Caco-2 (cell line): ENCODE results near the gene RPE. TPM values are rescaled to one million over a fixed set of nuclear protein-coding genes. Genes with fewer than 3 reads are reported as not detected.

Source experiments
- BruUV-seq: library from RNA; stranded (reverse); fragments of 400-500 nt; replicated peaks from 2 replicates; lab custom pipeline; 2021; lab: Mats Ljungman, UMichigan
- CTCF ChIA-PET: fragments of 300-600 bp; sonication (Branson Sonifier 250); formaldehyde crosslinking; loops from one replicate; lab custom pipeline; 2022; ENCODE audit warnings: antibody characterized with exemption; lab: Charles Lee
- POLR2A ChIA-PET: fragments of 300-600 bp; sonication (Branson Sonifier 250); formaldehyde crosslinking; loops from one replicate; lab custom pipeline; 2022; ENCODE audit warnings: antibody characterized with exemption; lab: Charles Lee
- DNase-seq, 2 experiments: peaks; one replicate each; pipeline versions ENCODE4 v3.0.0 to v3.0.0-alpha.2; 2020 to 2022
- H3K27me3 ChIP-seq: replicated peaks from 2 replicates; pipeline ENCODE4 v1.6.0; 2011; ENCODE audit warnings: low read length; ENCODE audit not compliant: control insufficient read depth, insufficient read depth
- H3K36me3 ChIP-seq: 2 replicates; pipeline ENCODE4 v1.5.1; 2011; ENCODE audit warnings: low read length; ENCODE audit not compliant: control insufficient read depth, insufficient read depth
- H3K4me1 ChIP-seq: fragments of 250-450 bp; sonication (Bioruptor Pico); 2 replicates; pipeline ENCODE4 v1.5.1; 2020; ENCODE audit warnings: mild to moderate bottlenecking
- H3K4me3 ChIP-seq: 2 replicates; pipeline ENCODE4 v1.5.1; 2011; ENCODE audit warnings: low read depth, mild to moderate bottlenecking, control low read depth, low read length
- H3K9me3 ChIP-seq: fragments of 250-450 bp; sonication (Bioruptor Pico); 2 replicates; pipeline ENCODE4 v1.5.1; 2020; ENCODE audit warnings: mild to moderate bottlenecking, moderate library complexity
- H3K27ac Mint-ChIP-seq: one replicate; pipeline ENCODE4 v1.8.0; 2022; ENCODE audit warnings: mixed read lengths; ENCODE audit not compliant: unreplicated experiment
- H3K27me3 Mint-ChIP-seq: one replicate; pipeline ENCODE4 v1.8.0; 2022; ENCODE audit warnings: mixed read lengths; ENCODE audit not compliant: insufficient read depth, unreplicated experiment
- H3K36me3 Mint-ChIP-seq: one replicate; pipeline ENCODE4 v1.8.0; 2022; ENCODE audit warnings: mild to moderate bottlenecking, mixed read lengths; ENCODE audit not compliant: insufficient read depth, unreplicated experiment
- H3K4me1 Mint-ChIP-seq: one replicate; pipeline ENCODE4 v1.8.0; 2022; ENCODE audit warnings: low read depth, mixed read lengths; ENCODE audit not compliant: unreplicated experiment
- H3K4me3 Mint-ChIP-seq: one replicate; pipeline ENCODE4 v1.8.0; 2022; ENCODE audit warnings: mild to moderate bottlenecking, moderate library complexity, mixed read lengths; ENCODE audit not compliant: unreplicated experiment
- H3K9me3 Mint-ChIP-seq: one replicate; pipeline ENCODE4 v1.8.0; 2022; ENCODE audit warnings: mixed read lengths; ENCODE audit not compliant: unreplicated experiment
- intact Hi-C: fragments of 100-400 bp; cut with micrococcal nuclease; formaldehyde crosslinking; loops from one replicate; pipeline ENCODE4 v1.10.0; 2022; ENCODE audit not compliant: unreplicated experiment
- total RNA-seq: library from RNA; stranded (reverse); gene quantifications from 2 replicates; pipeline ENCODE4 v1.2.3, GENCODE V29; 2022
- TF ChIP-seq, protein P1 (sequence below), 2 experiments: fragments of 200-600 bp in 1 of 2; IDR thresholded peaks; 1 replicate in 1 of 2; 2 replicates in 1 of 2; pipeline versions ENCODE4 v1.5.1 to v1.8.0; 2011 to 2022; ENCODE audit warnings: antibody characterized with exemption in 1 of 2, control low read depth in 1 of 2, inconsistent platforms in 1 of 2, low read depth in 1 of 2, low read length in 1 of 2, mild to moderate bottlenecking in 1 of 2, moderate library complexity in 1 of 2; ENCODE audit not compliant: insufficient read depth in 1 of 2, severe bottlenecking in 1 of 2, unreplicated experiment in 1 of 2

The RPE gene
- total RNA-seq, 1 experiment from 2014 or later = 92.9 TPM

DNA sequence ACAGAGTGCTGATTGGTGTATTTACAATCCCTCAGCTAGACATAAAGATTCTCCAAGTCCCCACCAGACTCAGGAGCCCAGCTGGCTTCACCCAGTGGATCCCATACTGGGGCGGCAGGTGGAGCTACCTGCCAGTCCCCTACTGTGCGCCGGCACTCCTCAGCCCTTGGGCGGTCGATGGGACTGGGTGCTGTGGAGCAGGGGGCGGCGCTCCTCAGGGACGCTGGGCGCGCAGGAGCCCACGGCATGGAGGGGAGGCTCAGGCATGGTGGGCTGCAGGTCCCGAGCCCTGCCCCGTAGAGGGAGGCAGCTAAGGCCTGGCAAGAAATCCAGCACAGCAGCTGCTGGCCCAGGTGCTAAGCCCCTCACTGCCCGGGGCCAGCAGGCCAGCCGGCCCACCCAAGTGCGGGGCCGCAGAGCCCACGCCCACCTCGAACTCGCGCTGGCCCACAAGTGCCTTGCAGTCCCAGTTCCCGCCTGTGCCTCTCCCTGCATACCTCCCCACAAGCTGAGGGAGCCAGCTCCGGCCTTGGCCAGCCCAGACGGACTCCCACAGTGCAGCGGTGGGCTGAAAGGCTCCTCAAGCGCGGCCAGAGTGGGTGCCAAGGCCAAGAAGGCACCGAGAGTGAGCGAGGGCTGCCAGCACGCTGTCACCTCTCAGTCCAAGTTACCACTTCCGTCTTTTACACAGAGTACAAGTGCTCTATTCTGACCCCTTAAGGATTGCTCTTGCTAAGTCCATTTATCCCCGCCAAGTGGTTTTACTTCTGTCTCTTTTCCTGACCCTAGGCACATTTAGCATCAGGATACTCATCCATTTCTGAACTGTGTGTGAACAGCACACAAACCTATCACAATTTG lies 1.7 kb upstream of the RPE start:
- POLR2A ChIA-PET = no interaction called here
- Mint-ChIP-seq H3K27me3 (no peaks in the 10 kb centered on the region), H3K27ac (no peak overlapping the region), H3K9me3 (no peaks in the 10 kb centered on the region), H3K4me1 (peaks cover 15% of the 10 kb centered on the region), H3K4me3 (peak overlapping the region; percentile 78), H3K36me3 (peaks cover 13% of the 10 kb centered on the region)
- no peaks in the 10 kb centered on the region for H3K27me3 ChIP-seq
- no peaks in the 10 kb centered on the region; the same call in 1 of the 2 replicates for H3K36me3 ChIP-seq
- no peaks in the 10 kb centered on the region for H3K9me3 ChIP-seq
- CTCF ChIA-PET = no interaction called here
- no peak for DNase-seq
- intact Hi-C loops = no loop called here
- no TSS peak for BruUV-seq
- TF ChIP-seq, protein P1, sequence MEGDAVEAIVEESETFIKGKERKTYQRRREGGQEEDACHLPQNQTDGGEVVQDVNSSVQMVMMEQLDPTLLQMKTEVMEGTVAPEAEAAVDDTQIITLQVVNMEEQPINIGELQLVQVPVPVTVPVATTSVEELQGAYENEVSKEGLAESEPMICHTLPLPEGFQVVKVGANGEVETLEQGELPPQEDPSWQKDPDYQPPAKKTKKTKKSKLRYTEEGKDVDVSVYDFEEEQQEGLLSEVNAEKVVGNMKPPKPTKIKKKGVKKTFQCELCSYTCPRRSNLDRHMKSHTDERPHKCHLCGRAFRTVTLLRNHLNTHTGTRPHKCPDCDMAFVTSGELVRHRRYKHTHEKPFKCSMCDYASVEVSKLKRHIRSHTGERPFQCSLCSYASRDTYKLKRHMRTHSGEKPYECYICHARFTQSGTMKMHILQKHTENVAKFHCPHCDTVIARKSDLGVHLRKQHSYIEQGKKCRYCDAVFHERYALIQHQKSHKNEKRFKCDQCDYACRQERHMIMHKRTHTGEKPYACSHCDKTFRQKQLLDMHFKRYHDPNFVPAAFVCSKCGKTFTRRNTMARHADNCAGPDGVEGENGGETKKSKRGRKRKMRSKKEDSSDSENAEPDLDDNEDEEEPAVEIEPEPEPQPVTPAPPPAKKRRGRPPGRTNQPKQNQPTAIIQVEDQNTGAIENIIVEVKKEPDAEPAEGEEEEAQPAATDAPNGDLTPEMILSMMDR (IDR thresholded peaks at IDR 0.05; ENCODE audit: insufficient read depth in 1 of 2, low read depth in 1 of 2, low read length in 1 of 2, severe bottlenecking in 1 of 2, unreplicated experiment in 1 of 2) = no peak
- H3K4me1 ChIP-seq = peaks cover 11% of the 10 kb centered on the region
- no peak overlapping the region for H3K4me3 ChIP-seq

DNA sequence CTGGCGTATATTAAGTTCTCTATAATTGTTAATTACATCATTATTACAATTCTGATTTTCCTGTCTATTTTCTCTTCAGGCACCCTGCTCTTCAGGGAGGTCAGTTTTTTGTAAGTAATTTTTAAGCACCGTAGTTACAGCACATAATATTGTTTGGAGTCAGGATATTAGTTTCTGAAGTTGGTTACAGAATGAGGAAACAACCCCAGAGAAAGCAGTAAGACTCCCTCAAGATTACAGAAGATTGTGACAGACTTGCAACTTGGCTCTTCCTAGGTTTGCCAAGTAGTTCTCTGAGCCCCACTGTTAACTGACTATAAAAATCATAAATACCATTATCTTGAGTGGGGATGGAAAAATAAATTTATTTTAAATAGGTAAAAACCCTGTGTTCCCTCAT lies 921 bp downstream of the RPE start:
- ChIA-PET CTCF (no interaction called here), POLR2A (interaction anchor here (0.6 kb wide), 1 partner anchor 1387 kb away, joined by 3 read pairs; no protein-coding TSS in a partner anchor)
- Histone ChIP-seq H3K27me3 (no peaks in the 10 kb centered on the region), H3K4me1 (peaks cover 14% of the 10 kb centered on the region), H3K36me3 (no peaks in the 10 kb centered on the region; the same call in 1 of the 2 replicates), H3K9me3 (no peaks in the 10 kb centered on the region), H3K4me3 (peak overlapping the region; percentile 75)
- Mint-ChIP-seq H3K27me3 (no peaks in the 10 kb centered on the region), H3K36me3 (peaks cover 27% of the 10 kb centered on the region), H3K27ac (peak overlapping the region; percentile 98), H3K9me3 (no peaks in the 10 kb centered on the region), H3K4me3 (peak overlapping the region; percentile 78), H3K4me1 (peaks cover 29% of the 10 kb centered on the region)
- intact Hi-C loops = no loop called here
- TF ChIP-seq, protein P1 (IDR thresholded peaks at IDR 0.05; ENCODE audit: insufficient read depth in 1 of 2, low read depth in 1 of 2, low read length in 1 of 2, severe bottlenecking in 1 of 2, unreplicated experiment in 1 of 2) = no peak
- no peak for DNase-seq
- BruUV-seq = no TSS peak

DNA sequence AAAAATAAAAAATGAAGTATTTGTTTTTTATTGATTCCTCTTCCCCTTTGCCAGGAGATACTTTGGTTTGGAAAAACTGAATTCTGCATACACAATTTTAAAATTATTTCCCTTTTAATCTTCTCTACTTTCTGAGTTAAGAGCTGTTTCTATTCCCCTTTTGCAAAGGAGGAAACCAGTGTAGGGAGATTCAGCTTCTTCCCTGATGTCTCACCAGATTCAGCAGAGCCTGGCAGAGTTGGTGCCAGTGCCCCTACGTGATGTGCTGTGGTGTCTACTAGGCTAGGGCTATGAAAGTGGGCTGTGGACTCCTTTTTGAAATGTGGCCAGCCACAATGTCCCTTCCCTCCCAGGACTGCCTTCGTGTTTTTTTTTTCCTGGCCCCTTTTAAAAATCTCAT lies 2.4 kb downstream of the RPE start:
- TF ChIP-seq, protein P1 (IDR thresholded peaks at IDR 0.05; ENCODE audit: insufficient read depth in 1 of 2, low read depth in 1 of 2, low read length in 1 of 2, severe bottlenecking in 1 of 2, unreplicated experiment in 1 of 2) = no peak
- H3K9me3 Mint-ChIP-seq = no peaks in the 10 kb centered on the region
- peaks cover 29% of the 10 kb centered on the region for H3K4me1 Mint-ChIP-seq
- no peaks in the 10 kb centered on the region for H3K27me3 Mint-ChIP-seq
- H3K36me3 Mint-ChIP-seq = peaks cover 38% of the 10 kb centered on the region
- H3K4me3 Mint-ChIP-seq = peak overlapping the region; percentile 78
- Histone ChIP-seq H3K9me3 (no peaks in the 10 kb centered on the region), H3K4me3 (no peak overlapping the region), H3K36me3 (no peaks in the 10 kb centered on the region; the same call in 1 of the 2 replicates), H3K4me1 (peaks cover 14% of the 10 kb centered on the region), H3K27me3 (no peaks in the 10 kb centered on the region)
- intact Hi-C loops = no loop called here
- no peak overlapping the region for H3K27ac Mint-ChIP-seq
- no peak for DNase-seq
- CTCF ChIA-PET = no interaction called here
- BruUV-seq = no TSS peak
- POLR2A ChIA-PET = no interaction called here
